GM12878 (cell line): ENCODE measurements around the gene CRACDL. TPM values are rescaled to one million over a fixed set of nuclear protein-coding genes. Genes with fewer than 3 reads are reported as not detected.
A peak's percentile ranks its signal among the peaks of the same experiment; 100 is the strongest.

Experiments
- ATAC-seq: fragments of 200-7000 bp; cut with Tn5 transposase; 3 replicates; pipeline ENCODE4 v1.9.1; 2020; ENCODE audit warnings: mild to moderate bottlenecking, moderate library complexity
- BruUV-seq: library from RNA; stranded (reverse); fragments of 400-500 nt; replicated peaks from 2 replicates; lab custom pipeline; 2021; lab: Mats Ljungman, UMichigan
- CTCF ChIA-PET: fragments of 300-600 bp; sonication (Branson Sonifier 250); formaldehyde crosslinking; extraction: SDS; loops from one replicate; lab custom pipeline; 2021; ENCODE audit warnings: inconsistent platforms; lab: Yijun Ruan, JAX
- POLR2A ChIA-PET: fragments of 350-600 bp; formaldehyde crosslinking; extraction: SDS; loops from one replicate; lab custom pipeline; 2021; ENCODE audit warnings: inconsistent platforms; lab: Charles Lee
- RAD21 ChIA-PET: fragments of 300-600 bp; sonication (Branson Sonifier 250); formaldehyde crosslinking; loops from one replicate; lab custom pipeline; 2023; ENCODE audit warnings: antibody characterized with exemption; ENCODE audit not compliant: unreplicated experiment; lab: Charles Lee
- SMC1A ChIA-PET: fragments of 300-600 bp; sonication (Branson Sonifier 250); formaldehyde crosslinking; loops from one replicate; lab custom pipeline; 2023; ENCODE audit not compliant: unreplicated experiment, uncharacterized antibody; lab: Charles Lee
- DNase-seq: peaks from one replicate; pipeline ENCODE4 v3.0.0-alpha.2; 2011; ENCODE audit warnings: low read depth, low spot score
- FAIRE-seq: peaks from 3 replicates; lab custom pipeline; 2011; peaks lifted over from hg19 to GRCh38; lab: Jason Lieb, UNC
- H2AFZ ChIP-seq: 2 replicates; pipeline ENCODE4 v1.6.0; 2011; ENCODE audit warnings: low read depth, low read length, control low read depth; ENCODE audit not compliant: control insufficient read depth
- H3K27ac ChIP-seq: 2 replicates; pipeline ENCODE4 v1.5.1; 2011; ENCODE audit warnings: control low read depth; ENCODE audit not compliant: control insufficient read depth, insufficient read depth
- H3K27me3 ChIP-seq, 2 experiments: replicated peaks in 1 of 2; 2 replicates each; pipeline versions ENCODE4 v1.6.0 to v1.6.1; 2011; ENCODE audit warnings: low read length in 1 of 2; ENCODE audit not compliant: control insufficient read depth in 2 of 2, insufficient read depth in 2 of 2
- H3K36me3 ChIP-seq, 2 experiments: 2 replicates each; pipeline ENCODE4 v1.5.1; 2011; ENCODE audit warnings: low read length in 1 of 2; ENCODE audit not compliant: control insufficient read depth in 2 of 2, insufficient read depth in 2 of 2
- H3K4me1 ChIP-seq: 2 replicates; pipeline ENCODE4 v1.6.1; 2011; ENCODE audit warnings: mild to moderate bottlenecking, low read length, moderate library complexity, mixed read lengths; ENCODE audit not compliant: control insufficient read depth, insufficient read depth
- H3K4me2 ChIP-seq: 2 replicates; pipeline ENCODE4 v1.6.0; 2011; ENCODE audit warnings: control low read depth; ENCODE audit not compliant: control insufficient read depth, insufficient read depth
- H3K4me3 ChIP-seq: fragments of 200-600 bp; sonication (generic); 2 replicates; pipeline ENCODE4 v1.5.1; 2016
- H3K79me2 ChIP-seq: 2 replicates; pipeline ENCODE4 v1.6.0; 2011; ENCODE audit warnings: low read length; ENCODE audit not compliant: control insufficient read depth, insufficient read depth
- H3K9ac ChIP-seq: 2 replicates; pipeline ENCODE4 v1.8.0; 2011; ENCODE audit warnings: low read length, control low read depth, mixed read lengths; ENCODE audit not compliant: control insufficient read depth, insufficient read depth
- H3K9me3 ChIP-seq: replicated peaks from 3 replicates; pipeline ENCODE4 v1.5.1; 2011; ENCODE audit warnings: mild to moderate bottlenecking, low read length; ENCODE audit not compliant: control insufficient read depth, insufficient read depth
- H4K20me1 ChIP-seq: 2 replicates; pipeline ENCODE4 v1.6.0; 2011; ENCODE audit not compliant: control insufficient read depth, insufficient read depth
- BCL11A ChIP-seq: IDR thresholded peaks from 2 replicates; pipeline ENCODE4 v1.6.1; 2011; ENCODE audit warnings: low read depth, low read length
- ESRRA ChIP-seq: IDR thresholded peaks from 2 replicates; pipeline ENCODE4 v1.6.1; 2012; ENCODE audit warnings: mild to moderate bottlenecking, low read length, improper control_type of control experiment
- FOXM1 ChIP-seq: IDR thresholded peaks from 2 replicates; pipeline ENCODE4 v1.6.1; 2012; ENCODE audit warnings: low read depth, mild to moderate bottlenecking, inconsistent platforms, low read length, moderate library complexity
- IKZF1 ChIP-seq: fragments of 450-650 bp; conservative IDR thresholded peaks from 2 replicates; pipeline ENCODE4 v1.6.1; 2017; ENCODE audit warnings: antibody characterized with exemption, mild to moderate bottlenecking
- KAT2A ChIP-seq: conservative IDR thresholded peaks from 2 replicates; pipeline ENCODE4 v1.6.1; 2011; ENCODE audit warnings: low read depth, low read length; ENCODE audit not compliant: control insufficient read depth
- MTA2 ChIP-seq: fragments of 450-650 bp; IDR thresholded peaks from 2 replicates; pipeline ENCODE4 v1.6.1; 2016; ENCODE audit warnings: low read depth, mild to moderate bottlenecking, moderate library complexity
- NR2C2 ChIP-seq: IDR thresholded peaks from 2 replicates; pipeline ENCODE4 v1.6.1; 2011; ENCODE audit warnings: borderline replicate concordance, low read depth; ENCODE audit not compliant: control insufficient read depth, insufficient read length
- NRF1 ChIP-seq: conservative IDR thresholded peaks from 2 replicates; pipeline ENCODE4 v1.6.1; 2011; ENCODE audit warnings: mild to moderate bottlenecking, low read depth, low read length, improper control_type of control experiment
- PBX3 ChIP-seq: IDR thresholded peaks from 2 replicates; pipeline ENCODE4 v1.6.1; 2011; ENCODE audit warnings: mild to moderate bottlenecking, low read depth, low read length, moderate library complexity; ENCODE audit not compliant: insufficient replicate concordance
- RELB ChIP-seq: fragments of 450-650 bp; IDR thresholded peaks from 2 replicates; pipeline ENCODE4 v1.6.1; 2017; ENCODE audit warnings: low read depth, mild to moderate bottlenecking, moderate library complexity
- SMAD1 ChIP-seq: fragments of 450-650 bp; IDR thresholded peaks from 2 replicates; pipeline ENCODE4 v1.6.1; 2018; ENCODE audit warnings: mild to moderate bottlenecking, low read depth; ENCODE audit not compliant: partially characterized antibody
- SMAD5 ChIP-seq: IDR thresholded peaks from 2 replicates; pipeline ENCODE4 v1.6.1; 2016; ENCODE audit warnings: antibody characterized with exemption, low read depth
- ZNF384 ChIP-seq: IDR thresholded peaks from 2 replicates; pipeline ENCODE4 v1.6.1; 2012; ENCODE audit warnings: low read depth, mild to moderate bottlenecking, low read length, improper control_type of control experiment, borderline replicate concordance
- WGBS: methylation state at CpG from one replicate; pipeline ENCODE4 v1.1.6; 2016; ENCODE audit warnings: low lambda C conversion rate; ENCODE audit not compliant: insufficient replicate concordance, insufficient coverage; ENCODE audit errors: missing lambda C conversion rate; 5-methylcytosine and 5-hydroxymethylcytosine counted together
- in situ Hi-C: fragments of 300-500 bp; cut with MboI; formaldehyde crosslinking; loops from 9 replicates; pipeline ENCODE4 v1.14.3; 2018; ENCODE audit warnings: mixed read lengths
- intact Hi-C: fragments of 100-400 bp; cut with micrococcal nuclease; formaldehyde crosslinking; loops from one replicate; pipeline ENCODE4 v1.14.2; 2022; ENCODE audit not compliant: unreplicated experiment
- polyA plus RNA-seq, 11 experiments: library from polyadenylated mRNA; depleted of rRNA in 4 of 11; unstranded in 6 of 11; stranded (reverse) in 5 of 11; fragments of >200 nt; fragmentation: Nextera tagmentation in 4 of 11; fragmentation: Illumina TruSeq in 1 of 11; extraction: Ambion mirVana in 4 of 11; extraction: Trizol in 1 of 11; gene quantifications; 1 replicate in 1 of 11; 2 replicates in 10 of 11; pipeline versions ENCODE4 v1.2.1 to v1.2.3, GENCODE V29; 2011 to 2016; ENCODE audit warnings: inconsistent platforms in 2 of 11, missing spikeins in 2 of 11, low read depth in 1 of 11
- total RNA-seq, 4 experiments: library from RNA; depleted of rRNA in 3 of 4; stranded (reverse); fragments of >200 nt in 3 of 4; fragmentation: Illumina TruSeq in 1 of 4; extraction: Trizol in 1 of 4; gene quantifications; 2 replicates each; pipeline versions ENCODE4 v1.2.1 to v1.2.3, GENCODE V29; 2013 to 2021
- TF ChIP-seq, protein P1 (sequence below): fragments of 450-650 bp; IDR thresholded peaks from 2 replicates; pipeline ENCODE4 v1.6.1; 2017; ENCODE audit warnings: mild to moderate bottlenecking, moderate library complexity

Gene CRACDL
- total and polyA plus RNA-seq, 10 of the 15 experiments (the other 5 are each of a cell fraction or from before 2014, with no cell fraction given): 0.03 to 0.72 (median 0.14) TPM

DNA sequence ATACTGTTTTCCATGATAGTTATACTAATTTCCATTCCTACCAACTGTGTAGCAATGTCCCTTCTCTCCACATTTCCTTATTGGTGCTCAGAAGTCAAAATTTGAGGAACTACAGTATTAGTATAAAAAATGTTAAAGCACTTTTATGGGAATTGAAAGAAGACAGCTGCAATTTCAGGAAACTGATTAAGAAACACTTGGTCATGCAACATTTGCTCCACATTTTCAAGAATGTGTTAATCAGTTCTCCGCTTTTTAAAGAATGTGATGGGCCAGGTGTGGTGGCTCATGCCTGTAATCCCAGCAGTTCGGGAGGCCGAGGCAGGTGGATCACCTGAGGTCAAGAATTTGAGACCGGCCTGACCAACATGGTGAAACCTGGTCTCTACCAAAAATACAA lies 171.5 kb downstream of the CRACDL start (continued):
- no peak for TF ChIP-seq SMAD1
- TF ChIP-seq KAT2A: no peak
- TF ChIP-seq ESRRA: no peak
- TF ChIP-seq ZNF384: no peak
- TF ChIP-seq, all 136 proteins: peak for 0

DNA sequence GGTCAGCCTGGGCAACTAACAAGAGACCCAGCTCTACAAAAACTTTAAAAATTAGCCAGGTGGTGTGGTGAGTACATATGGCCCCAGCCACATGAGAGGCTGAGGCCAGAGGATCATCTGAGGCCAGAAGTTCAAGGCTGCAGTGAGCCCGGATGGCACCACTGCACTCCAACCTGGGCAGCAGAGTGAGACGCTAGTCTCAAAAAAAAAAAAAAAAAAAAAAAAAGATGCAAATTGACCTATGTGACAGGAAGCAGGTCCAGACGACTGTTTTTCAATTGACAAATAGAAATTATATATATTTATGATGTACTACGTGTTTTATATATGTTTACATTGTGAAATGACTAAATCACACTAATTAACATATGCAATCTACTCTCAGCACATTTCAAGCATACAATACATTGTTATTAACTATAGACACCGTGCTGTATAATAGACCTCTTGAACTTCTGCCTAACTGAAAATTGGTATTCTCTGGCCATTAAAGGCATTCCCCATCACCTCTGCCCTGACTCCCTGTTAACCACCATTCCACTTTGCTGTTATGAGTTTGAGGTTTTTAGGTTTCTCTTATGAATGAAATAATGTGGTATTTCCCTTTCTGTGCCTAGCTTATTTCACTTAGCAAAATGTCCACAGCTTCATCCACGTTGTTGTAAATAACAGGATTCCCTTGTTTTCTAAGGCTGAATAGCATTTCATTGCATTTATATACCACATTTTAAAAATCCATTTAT lies 172.6 kb downstream of the CRACDL start:
- no peaks in the 10 kb centered on the region for H3K9me3 ChIP-seq
- no peak overlapping the region for H2AFZ ChIP-seq
- H3K27me3 ChIP-seq: no peaks in the 10 kb centered on the region
- POLR2A ChIA-PET: interaction anchor here (0.6 kb wide), 1 partner anchor 57 kb away, joined by 3 read pairs; no protein-coding TSS in a partner anchor
- no TSS peak for BruUV-seq
- no peak overlapping the region for H3K4me2 ChIP-seq
- ATAC-seq: peak; percentile 10; the same call in 2 of the 3 replicates
- in situ Hi-C loops: no loop called here
- no peak for FAIRE-seq
- peaks cover 46% of the 10 kb centered on the region for H3K4me1 ChIP-seq
- intact Hi-C loops: no loop called here
- RAD21 ChIA-PET: interaction anchor here (1.0 kb wide), 1 partner anchor 8 kb away, joined by 3 read pairs; no protein-coding TSS in a partner anchor
- 2% methylated on average over 5 of the region's 6 CpGs for WGBS
- SMC1A ChIA-PET: interaction anchor here (0.6 to 2.3 kb wide), 4 partner anchors 34 to 351 kb away, joined by 3 to 8 read pairs (median 3); no protein-coding TSS in a partner anchor
- H3K9ac ChIP-seq: no peak overlapping the region
- no peaks in the 10 kb centered on the region for H3K36me3 ChIP-seq
- no peak overlapping the region for H3K4me3 ChIP-seq
- CTCF ChIA-PET: interaction anchor here (1.0 to 1.2 kb wide), 2 partner anchors 12 to 39 kb away, joined by 3 read pairs; no protein-coding TSS in a partner anchor
- H3K79me2 ChIP-seq: no peaks in the 10 kb centered on the region
- no peak for DNase-seq
- H4K20me1 ChIP-seq: no peaks in the 10 kb centered on the region
- H3K27ac ChIP-seq: no peak overlapping the region
- TF ChIP-seq PBX3: no peak
- peak; percentile 30; the same call in 1 of the 2 replicates for TF ChIP-seq MTA2
- peak; percentile 59 for TF ChIP-seq IKZF1
- peak; percentile 53; the same call in 1 of the 2 replicates for TF ChIP-seq ZNF384
- TF ChIP-seq NRF1: no peak
- no peak for TF ChIP-seq BCL11A
- TF ChIP-seq RELB: peak; percentile 19; the same call in 1 of the 2 replicates
- TF ChIP-seq FOXM1: 0 out of 2 replicates have a peak, but pooled peaks have one; percentile 10
- TF ChIP-seq SMAD5: no peak
- TF ChIP-seq, protein P1, sequence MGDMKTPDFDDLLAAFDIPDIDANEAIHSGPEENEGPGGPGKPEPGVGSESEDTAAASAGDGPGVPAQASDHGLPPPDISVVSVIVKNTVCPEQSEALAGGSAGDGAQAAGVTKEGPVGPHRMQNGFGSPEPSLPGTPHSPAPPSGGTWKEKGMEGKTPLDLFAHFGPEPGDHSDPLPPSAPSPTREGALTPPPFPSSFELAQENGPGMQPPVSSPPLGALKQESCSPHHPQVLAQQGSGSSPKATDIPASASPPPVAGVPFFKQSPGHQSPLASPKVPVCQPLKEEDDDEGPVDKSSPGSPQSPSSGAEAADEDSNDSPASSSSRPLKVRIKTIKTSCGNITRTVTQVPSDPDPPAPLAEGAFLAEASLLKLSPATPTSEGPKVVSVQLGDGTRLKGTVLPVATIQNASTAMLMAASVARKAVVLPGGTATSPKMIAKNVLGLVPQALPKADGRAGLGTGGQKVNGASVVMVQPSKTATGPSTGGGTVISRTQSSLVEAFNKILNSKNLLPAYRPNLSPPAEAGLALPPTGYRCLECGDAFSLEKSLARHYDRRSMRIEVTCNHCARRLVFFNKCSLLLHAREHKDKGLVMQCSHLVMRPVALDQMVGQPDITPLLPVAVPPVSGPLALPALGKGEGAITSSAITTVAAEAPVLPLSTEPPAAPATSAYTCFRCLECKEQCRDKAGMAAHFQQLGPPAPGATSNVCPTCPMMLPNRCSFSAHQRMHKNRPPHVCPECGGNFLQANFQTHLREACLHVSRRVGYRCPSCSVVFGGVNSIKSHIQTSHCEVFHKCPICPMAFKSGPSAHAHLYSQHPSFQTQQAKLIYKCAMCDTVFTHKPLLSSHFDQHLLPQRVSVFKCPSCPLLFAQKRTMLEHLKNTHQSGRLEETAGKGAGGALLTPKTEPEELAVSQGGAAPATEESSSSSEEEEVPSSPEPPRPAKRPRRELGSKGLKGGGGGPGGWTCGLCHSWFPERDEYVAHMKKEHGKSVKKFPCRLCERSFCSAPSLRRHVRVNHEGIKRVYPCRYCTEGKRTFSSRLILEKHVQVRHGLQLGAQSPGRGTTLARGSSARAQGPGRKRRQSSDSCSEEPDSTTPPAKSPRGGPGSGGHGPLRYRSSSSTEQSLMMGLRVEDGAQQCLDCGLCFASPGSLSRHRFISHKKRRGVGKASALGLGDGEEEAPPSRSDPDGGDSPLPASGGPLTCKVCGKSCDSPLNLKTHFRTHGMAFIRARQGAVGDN: 0 out of 2 replicates have a peak, but pooled peaks have one; percentile 5
- TF ChIP-seq NR2C2: no peak
